KBM-7 (cell line): Measurements from ENCODE around the gene ABHD18.
"Not testable (repeated sequence)": the region's sequence is repeated elsewhere in the genome, so short reads cannot be mapped to it uniquely, and the experiment has no call there.

Experiments used
- DNase-seq: peaks from one replicate; pipeline ENCODE4 v3.0.0-alpha.2; 2015
- in situ Hi-C: fragments of 300-500 bp; cut with MboI; formaldehyde crosslinking; loops from 2 replicates; pipeline ENCODE4 v1.14.3; 2020; ENCODE audit warnings: low sequenced_read_pairs, low pct_unique_long_range_greater_than_20kb, mixed read lengths

The ABHD18 gene

GRCh38 chr4:128060121-128060698, 95.0 kb downstream of the ABHD18 start:
- in situ Hi-C loops: no loop called here
- no peak for DNase-seq

- DNase-seq: peak; percentile 98
- in situ Hi-C loops: no loop called here
Measured at GRCh38 chr4:128060699-128061565, 95.7 kb downstream of the ABHD18 start, which contains the start of gene LARP1B. LARP1B (plus strand) TSS chr4:128061312; CDS start chr4:128074952, 13,640 bp downstream.

GRCh38 chr4:128061566-128062536, 96.6 kb downstream of the ABHD18 start:
- in situ Hi-C loops: no loop called here
- DNase-seq: peak; percentile 72

- DNase-seq, in situ Hi-C loops: not testable (repeated sequence)
Measured at GRCh38 chr4:128066453-128066820, 101.2 kb downstream of the ABHD18 start.

- in situ Hi-C loops: no loop called here
- peak; percentile 48 for DNase-seq
Measured at GRCh38 chr4:128068918-128069317, 103.7 kb downstream of the ABHD18 start.

- no peak for DNase-seq
- in situ Hi-C loops: no loop called here
Measured at GRCh38 chr4:128076464-128076863, 111.3 kb downstream of the ABHD18 start.
